ENCODE measurements around the gene RBM33. TPM values are rescaled to one million over a fixed set of nuclear protein-coding genes. Genes with fewer than 3 reads are reported as not detected.

The RBM33 gene
- total and polyA plus RNA-seq, 2 of the 8 experiments (the other 6 are each of a cell fraction or from before 2014, with no cell fraction given): 16.5 to 64.6 TPM

GRCh38 chr7:155710031-155710430, 65.6 kb downstream of the RBM33 start (continued):
- TF ChIP-seq, protein P1, sequence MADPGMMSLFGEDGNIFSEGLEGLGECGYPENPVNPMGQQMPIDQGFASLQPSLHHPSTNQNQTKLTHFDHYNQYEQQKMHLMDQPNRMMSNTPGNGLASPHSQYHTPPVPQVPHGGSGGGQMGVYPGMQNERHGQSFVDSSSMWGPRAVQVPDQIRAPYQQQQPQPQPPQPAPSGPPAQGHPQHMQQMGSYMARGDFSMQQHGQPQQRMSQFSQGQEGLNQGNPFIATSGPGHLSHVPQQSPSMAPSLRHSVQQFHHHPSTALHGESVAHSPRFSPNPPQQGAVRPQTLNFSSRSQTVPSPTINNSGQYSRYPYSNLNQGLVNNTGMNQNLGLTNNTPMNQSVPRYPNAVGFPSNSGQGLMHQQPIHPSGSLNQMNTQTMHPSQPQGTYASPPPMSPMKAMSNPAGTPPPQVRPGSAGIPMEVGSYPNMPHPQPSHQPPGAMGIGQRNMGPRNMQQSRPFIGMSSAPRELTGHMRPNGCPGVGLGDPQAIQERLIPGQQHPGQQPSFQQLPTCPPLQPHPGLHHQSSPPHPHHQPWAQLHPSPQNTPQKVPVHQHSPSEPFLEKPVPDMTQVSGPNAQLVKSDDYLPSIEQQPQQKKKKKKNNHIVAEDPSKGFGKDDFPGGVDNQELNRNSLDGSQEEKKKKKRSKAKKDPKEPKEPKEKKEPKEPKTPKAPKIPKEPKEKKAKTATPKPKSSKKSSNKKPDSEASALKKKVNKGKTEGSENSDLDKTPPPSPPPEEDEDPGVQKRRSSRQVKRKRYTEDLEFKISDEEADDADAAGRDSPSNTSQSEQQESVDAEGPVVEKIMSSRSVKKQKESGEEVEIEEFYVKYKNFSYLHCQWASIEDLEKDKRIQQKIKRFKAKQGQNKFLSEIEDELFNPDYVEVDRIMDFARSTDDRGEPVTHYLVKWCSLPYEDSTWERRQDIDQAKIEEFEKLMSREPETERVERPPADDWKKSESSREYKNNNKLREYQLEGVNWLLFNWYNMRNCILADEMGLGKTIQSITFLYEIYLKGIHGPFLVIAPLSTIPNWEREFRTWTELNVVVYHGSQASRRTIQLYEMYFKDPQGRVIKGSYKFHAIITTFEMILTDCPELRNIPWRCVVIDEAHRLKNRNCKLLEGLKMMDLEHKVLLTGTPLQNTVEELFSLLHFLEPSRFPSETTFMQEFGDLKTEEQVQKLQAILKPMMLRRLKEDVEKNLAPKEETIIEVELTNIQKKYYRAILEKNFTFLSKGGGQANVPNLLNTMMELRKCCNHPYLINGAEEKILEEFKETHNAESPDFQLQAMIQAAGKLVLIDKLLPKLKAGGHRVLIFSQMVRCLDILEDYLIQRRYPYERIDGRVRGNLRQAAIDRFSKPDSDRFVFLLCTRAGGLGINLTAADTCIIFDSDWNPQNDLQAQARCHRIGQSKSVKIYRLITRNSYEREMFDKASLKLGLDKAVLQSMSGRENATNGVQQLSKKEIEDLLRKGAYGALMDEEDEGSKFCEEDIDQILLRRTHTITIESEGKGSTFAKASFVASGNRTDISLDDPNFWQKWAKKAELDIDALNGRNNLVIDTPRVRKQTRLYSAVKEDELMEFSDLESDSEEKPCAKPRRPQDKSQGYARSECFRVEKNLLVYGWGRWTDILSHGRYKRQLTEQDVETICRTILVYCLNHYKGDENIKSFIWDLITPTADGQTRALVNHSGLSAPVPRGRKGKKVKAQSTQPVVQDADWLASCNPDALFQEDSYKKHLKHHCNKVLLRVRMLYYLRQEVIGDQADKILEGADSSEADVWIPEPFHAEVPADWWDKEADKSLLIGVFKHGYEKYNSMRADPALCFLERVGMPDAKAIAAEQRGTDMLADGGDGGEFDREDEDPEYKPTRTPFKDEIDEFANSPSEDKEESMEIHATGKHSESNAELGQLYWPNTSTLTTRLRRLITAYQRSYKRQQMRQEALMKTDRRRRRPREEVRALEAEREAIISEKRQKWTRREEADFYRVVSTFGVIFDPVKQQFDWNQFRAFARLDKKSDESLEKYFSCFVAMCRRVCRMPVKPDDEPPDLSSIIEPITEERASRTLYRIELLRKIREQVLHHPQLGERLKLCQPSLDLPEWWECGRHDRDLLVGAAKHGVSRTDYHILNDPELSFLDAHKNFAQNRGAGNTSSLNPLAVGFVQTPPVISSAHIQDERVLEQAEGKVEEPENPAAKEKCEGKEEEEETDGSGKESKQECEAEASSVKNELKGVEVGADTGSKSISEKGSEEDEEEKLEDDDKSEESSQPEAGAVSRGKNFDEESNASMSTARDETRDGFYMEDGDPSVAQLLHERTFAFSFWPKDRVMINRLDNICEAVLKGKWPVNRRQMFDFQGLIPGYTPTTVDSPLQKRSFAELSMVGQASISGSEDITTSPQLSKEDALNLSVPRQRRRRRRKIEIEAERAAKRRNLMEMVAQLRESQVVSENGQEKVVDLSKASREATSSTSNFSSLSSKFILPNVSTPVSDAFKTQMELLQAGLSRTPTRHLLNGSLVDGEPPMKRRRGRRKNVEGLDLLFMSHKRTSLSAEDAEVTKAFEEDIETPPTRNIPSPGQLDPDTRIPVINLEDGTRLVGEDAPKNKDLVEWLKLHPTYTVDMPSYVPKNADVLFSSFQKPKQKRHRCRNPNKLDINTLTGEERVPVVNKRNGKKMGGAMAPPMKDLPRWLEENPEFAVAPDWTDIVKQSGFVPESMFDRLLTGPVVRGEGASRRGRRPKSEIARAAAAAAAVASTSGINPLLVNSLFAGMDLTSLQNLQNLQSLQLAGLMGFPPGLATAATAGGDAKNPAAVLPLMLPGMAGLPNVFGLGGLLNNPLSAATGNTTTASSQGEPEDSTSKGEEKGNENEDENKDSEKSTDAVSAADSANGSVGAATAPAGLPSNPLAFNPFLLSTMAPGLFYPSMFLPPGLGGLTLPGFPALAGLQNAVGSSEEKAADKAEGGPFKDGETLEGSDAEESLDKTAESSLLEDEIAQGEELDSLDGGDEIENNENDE (IDR thresholded peaks at IDR 0.05; ENCODE audit: insufficient replicate concordance, low read length): no peak
- TF ChIP-seq BRCA1 (IDR thresholded peaks at IDR 0.05; ENCODE audit: low read depth, low read length): no peak
- no peak for TF ChIP-seq CBX5 (IDR thresholded peaks at IDR 0.05; ENCODE audit: low read depth, low read length)
- no peak for TF ChIP-seq BACH1 (IDR thresholded peaks at IDR 0.05; ENCODE audit: low read length)
- no peak for TF ChIP-seq SIX5 (IDR thresholded peaks at IDR 0.05; ENCODE audit: low read depth, low read length)
- no peak for TF ChIP-seq SIRT6 (IDR thresholded peaks at IDR 0.05; ENCODE audit: low read length)
- no peak for TF ChIP-seq TAF1 (IDR thresholded peaks at IDR 0.05; ENCODE audit: low read depth, low read length)
- TF ChIP-seq TCF12 (IDR thresholded peaks at IDR 0.05; ENCODE audit: low read depth, low read length): no peak
